WERI-Rb-1 (cell line): ENCODE measurements around the gene DENND10.

Source experiments
- DNase-seq: peaks from one replicate; pipeline ENCODE4 v3.0.0-alpha.2; 2020
- H3K27ac ChIP-seq: fragments of 250-450 bp; sonication (Bioruptor Pico); 2 replicates; pipeline ENCODE4 v1.5.1; 2020; ENCODE audit warnings: mild to moderate bottlenecking, moderate library complexity
- H3K27me3 ChIP-seq: fragments of 250-450 bp; sonication (Bioruptor Pico); 2 replicates; pipeline ENCODE4 v1.5.1; 2021; ENCODE audit warnings: mild to moderate bottlenecking, low read depth, moderate library complexity; ENCODE audit not compliant: insufficient read depth, severe bottlenecking
- H3K36me3 ChIP-seq: fragments of 250-450 bp; sonication (Bioruptor Pico); 2 replicates; pipeline ENCODE4 v1.5.1; 2020; ENCODE audit warnings: mild to moderate bottlenecking, moderate library complexity
- H3K4me3 ChIP-seq: 2 replicates; pipeline ENCODE4 v1.5.1; 2011; ENCODE audit warnings: low read depth, mild to moderate bottlenecking, control low read depth, low read length
- H3K9me3 ChIP-seq: fragments of 250-450 bp; sonication (Bioruptor Pico); 2 replicates; pipeline ENCODE4 v1.5.1; 2021; ENCODE audit warnings: mild to moderate bottlenecking, moderate library complexity; ENCODE audit not compliant: severe bottlenecking
- TF ChIP-seq, protein P1 (sequence below): IDR thresholded peaks from 2 replicates; pipeline ENCODE4 v1.5.1; 2011; ENCODE audit warnings: low read depth, mild to moderate bottlenecking, control low read depth, inconsistent platforms, low read length

DENND10 gene, protein sequence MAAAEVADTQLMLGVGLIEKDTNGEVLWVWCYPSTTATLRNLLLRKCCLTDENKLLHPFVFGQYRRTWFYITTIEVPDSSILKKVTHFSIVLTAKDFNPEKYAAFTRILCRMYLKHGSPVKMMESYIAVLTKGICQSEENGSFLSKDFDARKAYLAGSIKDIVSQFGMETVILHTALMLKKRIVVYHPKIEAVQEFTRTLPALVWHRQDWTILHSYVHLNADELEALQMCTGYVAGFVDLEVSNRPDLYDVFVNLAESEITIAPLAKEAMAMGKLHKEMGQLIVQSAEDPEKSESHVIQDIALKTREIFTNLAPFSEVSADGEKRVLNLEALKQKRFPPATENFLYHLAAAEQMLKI

DNA sequence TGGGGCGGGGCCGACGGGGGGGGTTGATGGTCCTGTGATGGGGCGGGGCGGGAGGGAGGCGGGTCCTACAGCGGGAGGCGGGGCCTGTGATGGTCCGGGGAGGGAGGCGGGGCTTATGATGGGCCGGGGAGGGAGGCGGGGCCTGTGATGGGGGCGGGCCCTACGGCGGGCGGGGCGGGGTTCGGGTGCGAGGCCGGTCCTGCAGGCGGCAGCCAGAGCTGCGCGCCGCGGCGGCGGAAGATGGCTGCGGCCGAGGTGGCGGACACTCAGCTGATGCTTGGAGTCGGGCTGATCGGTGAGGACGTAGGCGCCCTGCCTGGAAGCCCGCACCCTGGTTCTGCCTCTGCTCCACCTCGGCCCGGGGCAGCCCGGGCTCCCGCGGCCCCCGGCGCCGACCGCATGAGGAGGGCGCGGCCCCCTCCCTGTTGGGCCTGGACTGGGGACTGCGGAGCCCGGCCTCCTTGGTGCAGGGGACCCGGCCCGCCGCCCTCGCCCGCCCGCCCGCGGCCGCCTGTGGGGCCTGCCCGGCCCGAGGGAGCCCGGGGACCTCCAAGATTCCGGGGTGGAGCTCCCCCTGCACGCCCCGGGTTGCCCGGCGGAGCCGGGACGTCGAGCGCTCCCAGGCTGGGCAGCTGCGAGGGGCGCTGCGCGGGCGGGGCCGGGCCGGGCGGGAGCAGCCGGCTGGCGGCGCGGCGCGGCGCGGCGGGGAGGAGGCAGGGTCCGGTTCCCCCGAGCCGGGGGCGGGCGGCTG is at the start of gene DENND10:
TSS of gene DENND10 (plus strand) at position 211 of the 751 bp plus-strand sequence. CDS start at position 241, 30 bp downstream.
- DNase-seq = peak; percentile 69
- Histone ChIP-seq H3K27me3 (no peaks in the 10 kb centered on the region), H3K36me3 (peaks cover 13% of the 10 kb centered on the region), H3K27ac (peak within 1 kb of the TSS; percentile 56), H3K9me3 (no peaks in the 10 kb centered on the region), H3K4me3 (peak within 1 kb of the TSS; percentile 54)
- TF ChIP-seq, protein P1, sequence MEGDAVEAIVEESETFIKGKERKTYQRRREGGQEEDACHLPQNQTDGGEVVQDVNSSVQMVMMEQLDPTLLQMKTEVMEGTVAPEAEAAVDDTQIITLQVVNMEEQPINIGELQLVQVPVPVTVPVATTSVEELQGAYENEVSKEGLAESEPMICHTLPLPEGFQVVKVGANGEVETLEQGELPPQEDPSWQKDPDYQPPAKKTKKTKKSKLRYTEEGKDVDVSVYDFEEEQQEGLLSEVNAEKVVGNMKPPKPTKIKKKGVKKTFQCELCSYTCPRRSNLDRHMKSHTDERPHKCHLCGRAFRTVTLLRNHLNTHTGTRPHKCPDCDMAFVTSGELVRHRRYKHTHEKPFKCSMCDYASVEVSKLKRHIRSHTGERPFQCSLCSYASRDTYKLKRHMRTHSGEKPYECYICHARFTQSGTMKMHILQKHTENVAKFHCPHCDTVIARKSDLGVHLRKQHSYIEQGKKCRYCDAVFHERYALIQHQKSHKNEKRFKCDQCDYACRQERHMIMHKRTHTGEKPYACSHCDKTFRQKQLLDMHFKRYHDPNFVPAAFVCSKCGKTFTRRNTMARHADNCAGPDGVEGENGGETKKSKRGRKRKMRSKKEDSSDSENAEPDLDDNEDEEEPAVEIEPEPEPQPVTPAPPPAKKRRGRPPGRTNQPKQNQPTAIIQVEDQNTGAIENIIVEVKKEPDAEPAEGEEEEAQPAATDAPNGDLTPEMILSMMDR = no peak

DNA sequence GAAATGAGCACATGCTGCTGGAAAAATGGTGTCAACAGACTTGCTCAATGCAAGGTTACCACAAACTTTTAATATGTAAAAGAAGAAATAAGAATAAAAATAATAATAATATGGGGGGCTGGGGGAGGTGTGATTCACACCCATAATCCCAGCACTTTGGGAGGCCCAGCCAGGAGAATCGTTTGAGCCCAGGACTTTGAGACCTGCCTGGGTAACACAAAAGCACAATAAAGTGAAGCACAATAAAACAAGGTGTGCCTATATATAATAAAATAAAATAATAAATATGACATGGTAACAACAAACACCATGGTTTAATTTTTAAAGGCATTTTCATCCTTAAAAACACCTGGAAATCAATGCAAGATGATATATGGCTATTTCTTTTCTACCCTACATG is 48.4 kb upstream of the DENND10 start:
- no peak for DNase-seq
- Histone ChIP-seq H3K27me3 (no peaks in the 10 kb centered on the region), H3K36me3 (peaks cover 100% of the 10 kb centered on the region), H3K4me3 (no peak overlapping the region), H3K27ac (no peak overlapping the region), H3K9me3 (no peaks in the 10 kb centered on the region)
- TF ChIP-seq, protein P1 = no peak

DNA sequence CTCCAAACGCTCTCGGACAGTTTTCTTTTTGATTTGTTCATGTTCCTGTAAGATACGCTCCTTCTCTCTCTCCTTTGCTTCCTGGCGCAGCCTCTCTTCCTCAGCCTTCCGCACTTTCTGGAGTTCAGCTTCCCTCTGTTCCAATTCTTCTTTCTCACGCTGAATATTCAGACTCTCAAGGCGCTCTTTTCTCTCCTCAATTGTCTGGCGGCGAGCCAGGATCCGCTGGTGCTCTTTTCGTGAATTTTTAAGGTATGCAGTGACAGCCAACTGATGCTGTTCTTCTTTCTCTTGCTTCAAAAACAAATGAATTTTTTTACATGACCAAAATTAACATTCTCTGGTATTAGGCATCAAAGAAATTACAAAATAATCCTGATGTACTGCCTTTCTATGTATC is 45.9 kb upstream of the DENND10 start:
- Histone ChIP-seq H3K36me3 (peaks cover 100% of the 10 kb centered on the region), H3K27ac (no peak overlapping the region), H3K27me3 (no peaks in the 10 kb centered on the region), H3K4me3 (no peak overlapping the region), H3K9me3 (no peaks in the 10 kb centered on the region)
- TF ChIP-seq, protein P1 = no peak
- DNase-seq = no peak

DNA sequence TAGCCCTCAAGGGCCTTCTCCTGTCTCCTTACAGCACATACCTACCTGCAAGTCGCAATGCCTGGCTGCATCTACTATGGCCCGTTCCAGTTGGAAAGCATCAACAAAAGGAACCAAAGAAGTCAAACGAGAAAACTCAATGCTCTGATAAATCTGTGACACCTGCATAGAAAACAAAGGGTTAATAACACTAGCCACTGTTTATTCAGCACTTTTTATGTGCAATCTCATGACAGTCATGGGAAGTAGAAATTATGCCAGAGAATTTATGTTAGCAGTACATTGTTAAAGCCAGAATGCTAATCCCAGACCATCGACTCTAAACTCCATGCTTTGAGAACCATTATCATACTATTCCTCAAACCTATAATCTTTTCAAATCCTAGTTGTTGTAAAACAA is 44.4 kb upstream of the DENND10 start:
- no peak for DNase-seq
- H3K27ac ChIP-seq = no peak overlapping the region
- H3K9me3 ChIP-seq = no peaks in the 10 kb centered on the region
- TF ChIP-seq, protein P1 = no peak
- H3K4me3 ChIP-seq = no peak overlapping the region
- H3K27me3 ChIP-seq = no peaks in the 10 kb centered on the region
- H3K36me3 ChIP-seq = peaks cover 100% of the 10 kb centered on the region

DNA sequence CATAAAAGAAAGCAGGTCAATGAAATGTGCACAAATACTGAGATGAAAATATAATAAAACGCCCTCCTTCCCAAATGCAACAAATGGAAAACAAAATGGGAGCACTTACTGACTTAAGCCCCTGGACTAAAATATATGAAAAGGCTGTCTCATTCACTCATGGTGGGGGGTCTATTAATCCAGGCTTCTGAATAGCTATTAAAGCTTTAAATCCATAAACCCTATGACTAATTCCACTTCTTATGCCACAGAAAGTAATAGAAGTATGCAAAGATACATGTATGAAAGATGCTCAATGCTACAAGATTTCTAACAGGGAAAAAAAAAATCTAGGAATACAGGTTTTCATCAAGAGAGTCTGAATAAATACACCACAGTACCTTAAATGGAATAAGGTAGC is 43.8 kb upstream of the DENND10 start:
- no peak overlapping the region for H3K27ac ChIP-seq
- H3K4me3 ChIP-seq = no peak overlapping the region
- H3K27me3 ChIP-seq = no peaks in the 10 kb centered on the region
- TF ChIP-seq, protein P1 = no peak
- peaks cover 100% of the 10 kb centered on the region for H3K36me3 ChIP-seq
- no peaks in the 10 kb centered on the region for H3K9me3 ChIP-seq
- no peak for DNase-seq
